HCT116 (cell line): Measurements from ENCODE around the gene AOPEP.

Experiments used
- EZH2 ChIP-seq: fragments of 200-600 bp; sonication (generic); IDR thresholded peaks from 2 replicates; pipeline ENCODE4 v1.6.1; 2017; ENCODE audit warnings: antibody characterized with exemption, mixed run types
- JUND ChIP-seq: IDR thresholded peaks from 2 replicates; pipeline ENCODE4 v1.6.1; 2012
- POLR2A ChIP-seq: IDR thresholded peaks from 2 replicates; pipeline ENCODE4 v1.7.0; 2011; ENCODE audit warnings: borderline replicate concordance; ENCODE audit not compliant: insufficient read depth, insufficient read length; ENCODE audit errors: extremely low read depth
- POLR2AphosphoS5 ChIP-seq: IDR thresholded peaks from 2 replicates; pipeline ENCODE4 v1.6.1; 2011; ENCODE audit warnings: mild to moderate bottlenecking, low read depth, low read length, moderate library complexity
- RAD21 ChIP-seq: IDR thresholded peaks from 2 replicates; pipeline ENCODE4 v1.6.1; 2012; ENCODE audit warnings: low read depth, mild to moderate bottlenecking
- ZFX ChIP-seq: fragments of 450-650 bp; IDR thresholded peaks from 2 replicates; pipeline ENCODE4 v1.6.1; 2017
- ZNF274 ChIP-seq: fragments of 200-500 bp; sonication (Bioruptor generic); IDR thresholded peaks from 2 replicates; pipeline ENCODE4 v1.6.1; 2014; ENCODE audit warnings: mild to moderate bottlenecking, low read depth, low read length, inconsistent platforms
- TF ChIP-seq, protein P1 (sequence below), 3 experiments: fragments of 200-600 bp in 1 of 3; sonication (generic) in 1 of 3; IDR thresholded peaks in 2 of 3; conservative IDR thresholded peaks in 1 of 3; 2 replicates each; pipeline ENCODE4 v1.5.1; 2012 to 2017; ENCODE audit warnings: low read depth in 2 of 3, low read length in 2 of 3, antibody characterized with exemption in 1 of 3, borderline replicate concordance in 1 of 3, control low read depth in 1 of 3, mild to moderate bottlenecking in 1 of 3, mixed read lengths in 1 of 3, mixed run types in 1 of 3, moderate library complexity in 1 of 3; ENCODE audit not compliant: insufficient read depth in 1 of 3
- TF ChIP-seq, protein P2 (sequence below): IDR thresholded peaks from 2 replicates; pipeline ENCODE4 v1.6.1; 2012; ENCODE audit warnings: low read depth

DNA sequence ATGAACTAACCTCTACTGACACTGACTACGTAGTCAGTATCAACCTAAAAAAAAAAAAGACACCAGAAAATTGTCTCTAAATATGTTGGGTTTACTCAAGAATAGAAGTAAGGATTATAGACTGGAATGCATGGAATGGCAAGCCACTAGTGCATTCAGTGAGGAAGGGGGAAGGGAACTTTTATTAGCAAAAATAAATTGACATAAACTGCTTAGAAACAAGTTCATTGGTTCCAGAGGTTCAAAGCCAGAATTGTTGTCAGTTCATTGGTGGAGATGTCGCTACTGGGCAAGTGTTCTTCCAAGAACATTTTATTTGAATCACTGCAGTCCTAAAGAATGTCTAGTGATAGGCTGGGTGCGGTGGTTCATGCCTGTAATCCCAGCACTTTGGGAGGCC, 26.1 kb upstream of the AOPEP start:
- TF ChIP-seq EZH2 (no peak), RAD21 (no peak), JUND (no peak), ZFX (no peak), POLR2A (no peak), POLR2AphosphoS5 (no peak), ZNF274 (no peak)
- TF ChIP-seq, protein P1, sequence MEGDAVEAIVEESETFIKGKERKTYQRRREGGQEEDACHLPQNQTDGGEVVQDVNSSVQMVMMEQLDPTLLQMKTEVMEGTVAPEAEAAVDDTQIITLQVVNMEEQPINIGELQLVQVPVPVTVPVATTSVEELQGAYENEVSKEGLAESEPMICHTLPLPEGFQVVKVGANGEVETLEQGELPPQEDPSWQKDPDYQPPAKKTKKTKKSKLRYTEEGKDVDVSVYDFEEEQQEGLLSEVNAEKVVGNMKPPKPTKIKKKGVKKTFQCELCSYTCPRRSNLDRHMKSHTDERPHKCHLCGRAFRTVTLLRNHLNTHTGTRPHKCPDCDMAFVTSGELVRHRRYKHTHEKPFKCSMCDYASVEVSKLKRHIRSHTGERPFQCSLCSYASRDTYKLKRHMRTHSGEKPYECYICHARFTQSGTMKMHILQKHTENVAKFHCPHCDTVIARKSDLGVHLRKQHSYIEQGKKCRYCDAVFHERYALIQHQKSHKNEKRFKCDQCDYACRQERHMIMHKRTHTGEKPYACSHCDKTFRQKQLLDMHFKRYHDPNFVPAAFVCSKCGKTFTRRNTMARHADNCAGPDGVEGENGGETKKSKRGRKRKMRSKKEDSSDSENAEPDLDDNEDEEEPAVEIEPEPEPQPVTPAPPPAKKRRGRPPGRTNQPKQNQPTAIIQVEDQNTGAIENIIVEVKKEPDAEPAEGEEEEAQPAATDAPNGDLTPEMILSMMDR (IDR thresholded peaks at IDR 0.05 in 2 of 3, conservative IDR thresholded peaks at IDR 0.05 in 1 of 3; ENCODE audit: borderline replicate concordance in 1 of 3, insufficient read depth in 1 of 3, low read depth in 2 of 3, low read length in 2 of 3): no peak
- TF ChIP-seq, protein P2, sequence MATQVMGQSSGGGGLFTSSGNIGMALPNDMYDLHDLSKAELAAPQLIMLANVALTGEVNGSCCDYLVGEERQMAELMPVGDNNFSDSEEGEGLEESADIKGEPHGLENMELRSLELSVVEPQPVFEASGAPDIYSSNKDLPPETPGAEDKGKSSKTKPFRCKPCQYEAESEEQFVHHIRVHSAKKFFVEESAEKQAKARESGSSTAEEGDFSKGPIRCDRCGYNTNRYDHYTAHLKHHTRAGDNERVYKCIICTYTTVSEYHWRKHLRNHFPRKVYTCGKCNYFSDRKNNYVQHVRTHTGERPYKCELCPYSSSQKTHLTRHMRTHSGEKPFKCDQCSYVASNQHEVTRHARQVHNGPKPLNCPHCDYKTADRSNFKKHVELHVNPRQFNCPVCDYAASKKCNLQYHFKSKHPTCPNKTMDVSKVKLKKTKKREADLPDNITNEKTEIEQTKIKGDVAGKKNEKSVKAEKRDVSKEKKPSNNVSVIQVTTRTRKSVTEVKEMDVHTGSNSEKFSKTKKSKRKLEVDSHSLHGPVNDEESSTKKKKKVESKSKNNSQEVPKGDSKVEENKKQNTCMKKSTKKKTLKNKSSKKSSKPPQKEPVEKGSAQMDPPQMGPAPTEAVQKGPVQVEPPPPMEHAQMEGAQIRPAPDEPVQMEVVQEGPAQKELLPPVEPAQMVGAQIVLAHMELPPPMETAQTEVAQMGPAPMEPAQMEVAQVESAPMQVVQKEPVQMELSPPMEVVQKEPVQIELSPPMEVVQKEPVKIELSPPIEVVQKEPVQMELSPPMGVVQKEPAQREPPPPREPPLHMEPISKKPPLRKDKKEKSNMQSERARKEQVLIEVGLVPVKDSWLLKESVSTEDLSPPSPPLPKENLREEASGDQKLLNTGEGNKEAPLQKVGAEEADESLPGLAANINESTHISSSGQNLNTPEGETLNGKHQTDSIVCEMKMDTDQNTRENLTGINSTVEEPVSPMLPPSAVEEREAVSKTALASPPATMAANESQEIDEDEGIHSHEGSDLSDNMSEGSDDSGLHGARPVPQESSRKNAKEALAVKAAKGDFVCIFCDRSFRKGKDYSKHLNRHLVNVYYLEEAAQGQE: no peak
